Measurements from ENCODE around the gene FYB2.

Gene FYB2

DNA sequence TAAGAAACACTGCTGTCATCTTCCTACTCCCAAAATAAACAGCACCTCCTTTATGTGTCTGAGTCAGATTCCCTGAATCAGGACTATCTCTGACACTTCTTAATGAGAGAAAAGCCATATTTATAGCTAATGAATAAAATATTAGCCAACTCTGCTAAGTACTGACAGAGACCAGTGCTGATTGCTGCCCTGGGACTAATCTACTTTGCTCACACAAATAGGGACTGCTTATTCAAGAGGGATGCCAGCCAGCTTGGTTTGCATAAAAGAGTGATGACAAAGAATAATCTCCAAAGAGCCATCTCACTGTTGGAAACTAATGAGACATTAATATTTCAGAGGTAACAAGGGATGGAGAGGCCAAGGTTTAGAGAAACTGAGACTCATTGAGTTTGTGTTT is 36.4 kb downstream of the FYB2 start:
- Histone ChIP-seq H3K27ac (ENCODE audit: low read depth, low read length) (no peak overlapping the region), H3K9ac (ENCODE audit: low read length) (no peak overlapping the region), H3K4me3 (ENCODE audit: insufficient read depth, low read length, poor library complexity, severe bottlenecking) (no peak overlapping the region), H2AFZ (ENCODE audit: low read depth, low read length, severe bottlenecking) (no peak overlapping the region), H3K9me2 (replicated peaks; ENCODE audit: insufficient read depth, low read length) (no peaks in the 10 kb centered on the region), H3K27me3 (ENCODE audit: low read length) (no peaks in the 10 kb centered on the region), H3F3A (ENCODE audit: insufficient read depth) (no peaks in the 10 kb centered on the region), H3K9me3 (ENCODE audit: insufficient read depth, low read length) (no peaks in the 10 kb centered on the region), H3K36me3 (ENCODE audit: low read length) (no peaks in the 10 kb centered on the region), H3K79me2 (ENCODE audit: insufficient read depth, low read length) (no peaks in the 10 kb centered on the region), H4K20me1 (ENCODE audit: low read depth, low read length) (no peaks in the 10 kb centered on the region), H3K4me2 (ENCODE audit: low read depth, low read length, poor library complexity, severe bottlenecking) (no peak overlapping the region)
- TF ChIP-seq, protein P1, sequence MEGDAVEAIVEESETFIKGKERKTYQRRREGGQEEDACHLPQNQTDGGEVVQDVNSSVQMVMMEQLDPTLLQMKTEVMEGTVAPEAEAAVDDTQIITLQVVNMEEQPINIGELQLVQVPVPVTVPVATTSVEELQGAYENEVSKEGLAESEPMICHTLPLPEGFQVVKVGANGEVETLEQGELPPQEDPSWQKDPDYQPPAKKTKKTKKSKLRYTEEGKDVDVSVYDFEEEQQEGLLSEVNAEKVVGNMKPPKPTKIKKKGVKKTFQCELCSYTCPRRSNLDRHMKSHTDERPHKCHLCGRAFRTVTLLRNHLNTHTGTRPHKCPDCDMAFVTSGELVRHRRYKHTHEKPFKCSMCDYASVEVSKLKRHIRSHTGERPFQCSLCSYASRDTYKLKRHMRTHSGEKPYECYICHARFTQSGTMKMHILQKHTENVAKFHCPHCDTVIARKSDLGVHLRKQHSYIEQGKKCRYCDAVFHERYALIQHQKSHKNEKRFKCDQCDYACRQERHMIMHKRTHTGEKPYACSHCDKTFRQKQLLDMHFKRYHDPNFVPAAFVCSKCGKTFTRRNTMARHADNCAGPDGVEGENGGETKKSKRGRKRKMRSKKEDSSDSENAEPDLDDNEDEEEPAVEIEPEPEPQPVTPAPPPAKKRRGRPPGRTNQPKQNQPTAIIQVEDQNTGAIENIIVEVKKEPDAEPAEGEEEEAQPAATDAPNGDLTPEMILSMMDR (IDR thresholded peaks at IDR 0.05; ENCODE audit: insufficient read depth, low read length, poor library complexity, severe bottlenecking), result no peak
- TF ChIP-seq EZH2phosphoT487 (conservative IDR thresholded peaks at IDR 0.05; ENCODE audit: low read length), result no peak

DNA sequence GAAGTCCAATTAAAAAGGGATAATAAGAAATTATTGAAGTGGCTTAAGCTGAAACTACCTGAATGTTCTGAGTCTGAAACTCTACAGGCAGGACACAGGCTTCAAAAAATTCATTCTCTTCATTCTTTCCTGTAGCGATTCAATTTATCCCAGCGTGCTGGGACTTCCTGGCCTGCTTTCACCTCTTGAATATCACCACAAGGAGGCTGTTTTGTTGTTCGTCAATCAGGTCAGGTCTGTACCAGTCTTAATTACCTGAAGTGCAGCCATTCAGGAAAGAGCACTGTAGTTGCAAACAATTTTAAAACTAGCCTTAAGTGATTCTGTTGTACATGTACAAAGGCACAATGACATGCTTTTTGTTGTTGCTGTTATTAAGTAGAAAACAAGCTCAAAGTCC is 38.4 kb downstream of the FYB2 start:
- Histone ChIP-seq H3K4me3 (ENCODE audit: insufficient read depth, low read length, poor library complexity, severe bottlenecking) (no peak overlapping the region), H4K20me1 (ENCODE audit: low read depth, low read length) (no peaks in the 10 kb centered on the region), H3K9ac (ENCODE audit: low read length) (no peak overlapping the region), H3K9me2 (replicated peaks; ENCODE audit: insufficient read depth, low read length) (no peaks in the 10 kb centered on the region), H3K9me3 (ENCODE audit: insufficient read depth, low read length) (no peaks in the 10 kb centered on the region), H3K36me3 (ENCODE audit: low read length) (no peaks in the 10 kb centered on the region), H3K79me2 (ENCODE audit: insufficient read depth, low read length) (no peaks in the 10 kb centered on the region), H3F3A (ENCODE audit: insufficient read depth) (no peaks in the 10 kb centered on the region), H3K27ac (ENCODE audit: low read depth, low read length) (no peak overlapping the region), H2AFZ (ENCODE audit: low read depth, low read length, severe bottlenecking) (no peak overlapping the region), H3K27me3 (ENCODE audit: low read length) (no peaks in the 10 kb centered on the region), H3K4me2 (ENCODE audit: low read depth, low read length, poor library complexity, severe bottlenecking) (no peak overlapping the region)
- no peak for TF ChIP-seq EZH2phosphoT487 (conservative IDR thresholded peaks at IDR 0.05; ENCODE audit: low read length)
- TF ChIP-seq, protein P1 (IDR thresholded peaks at IDR 0.05; ENCODE audit: insufficient read depth, low read length, poor library complexity, severe bottlenecking), result no peak

DNA sequence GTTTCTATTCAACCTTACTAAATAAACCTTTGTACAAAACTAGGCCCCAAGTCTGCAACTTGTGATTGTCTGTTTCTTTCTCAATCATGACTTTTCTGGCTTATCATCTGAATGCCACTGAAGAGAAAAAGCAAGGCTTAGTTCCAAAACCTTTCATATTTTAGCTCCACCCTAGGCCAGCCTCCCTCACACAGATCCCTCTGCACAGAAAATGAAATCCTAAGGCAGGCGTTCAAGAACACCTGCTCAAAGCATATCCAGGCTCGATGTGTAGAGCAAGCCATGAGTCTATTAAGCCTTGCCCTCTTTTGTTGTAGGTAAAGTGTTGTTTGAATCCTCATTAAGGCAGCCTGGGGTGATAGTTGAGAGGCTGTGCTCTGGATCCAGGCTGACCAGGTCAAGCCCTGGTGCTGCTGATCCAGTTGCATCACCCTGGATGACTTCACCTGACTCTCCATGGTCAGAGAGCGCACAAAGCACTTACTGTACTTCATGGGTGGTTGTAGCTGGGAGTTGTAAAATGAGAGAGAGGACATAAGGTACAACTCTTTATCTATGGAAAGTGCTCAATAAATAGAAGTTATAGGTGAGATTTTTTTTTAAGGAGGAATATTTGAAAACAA is 39.0 kb downstream of the FYB2 start:
- Histone ChIP-seq H3F3A (ENCODE audit: insufficient read depth) (no peaks in the 10 kb centered on the region), H3K9me3 (ENCODE audit: insufficient read depth, low read length) (no peaks in the 10 kb centered on the region), H3K9me2 (replicated peaks; ENCODE audit: insufficient read depth, low read length) (no peaks in the 10 kb centered on the region), H3K9ac (ENCODE audit: low read length) (no peak overlapping the region), H3K4me2 (ENCODE audit: low read depth, low read length, poor library complexity, severe bottlenecking) (no peak overlapping the region), H3K79me2 (ENCODE audit: insufficient read depth, low read length) (no peaks in the 10 kb centered on the region), H3K36me3 (ENCODE audit: low read length) (no peaks in the 10 kb centered on the region), H4K20me1 (ENCODE audit: low read depth, low read length) (no peaks in the 10 kb centered on the region), H3K27ac (ENCODE audit: low read depth, low read length) (no peak overlapping the region), H3K27me3 (ENCODE audit: low read length) (no peaks in the 10 kb centered on the region), H2AFZ (ENCODE audit: low read depth, low read length, severe bottlenecking) (no peak overlapping the region), H3K4me3 (ENCODE audit: insufficient read depth, low read length, poor library complexity, severe bottlenecking) (no peak overlapping the region)
- no peak for TF ChIP-seq EZH2phosphoT487 (conservative IDR thresholded peaks at IDR 0.05; ENCODE audit: low read length)
- TF ChIP-seq, protein P1 (IDR thresholded peaks at IDR 0.05; ENCODE audit: insufficient read depth, low read length, poor library complexity, severe bottlenecking), result no peak

Measured in SU-DHL-6 (cell line).